Measurements from ENCODE around the gene CEP128. TPM values are rescaled to one million over a fixed set of nuclear protein-coding genes. Genes with fewer than 3 reads are reported as not detected.

CEP128 gene
- total and polyA plus RNA-seq, 2 experiments from 2014 or later, result 7.6 to 17.6 TPM

DNA sequence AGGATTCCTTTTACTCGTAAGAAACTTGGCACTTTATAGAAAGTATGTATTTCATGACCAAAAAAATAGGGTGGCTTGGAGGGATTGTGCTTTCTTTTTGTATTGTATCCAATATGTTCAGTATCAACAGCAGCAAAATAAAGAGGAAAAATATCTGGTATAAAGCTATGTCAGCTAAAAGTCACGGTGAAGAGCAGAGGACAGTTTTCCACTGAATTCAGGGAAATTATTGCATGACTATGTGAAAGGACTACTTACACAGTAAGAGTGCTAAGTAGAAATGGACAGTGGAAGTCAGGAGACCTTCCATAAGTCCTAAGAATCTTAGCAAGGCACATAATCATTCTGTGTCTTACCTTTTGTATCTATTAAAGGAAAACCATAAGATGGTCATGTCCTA lies 33.1 kb upstream of the CEP128 start (continued):
- TF ChIP-seq, protein P1, sequence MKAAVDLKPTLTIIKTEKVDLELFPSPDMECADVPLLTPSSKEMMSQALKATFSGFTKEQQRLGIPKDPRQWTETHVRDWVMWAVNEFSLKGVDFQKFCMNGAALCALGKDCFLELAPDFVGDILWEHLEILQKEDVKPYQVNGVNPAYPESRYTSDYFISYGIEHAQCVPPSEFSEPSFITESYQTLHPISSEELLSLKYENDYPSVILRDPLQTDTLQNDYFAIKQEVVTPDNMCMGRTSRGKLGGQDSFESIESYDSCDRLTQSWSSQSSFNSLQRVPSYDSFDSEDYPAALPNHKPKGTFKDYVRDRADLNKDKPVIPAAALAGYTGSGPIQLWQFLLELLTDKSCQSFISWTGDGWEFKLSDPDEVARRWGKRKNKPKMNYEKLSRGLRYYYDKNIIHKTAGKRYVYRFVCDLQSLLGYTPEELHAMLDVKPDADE (IDR thresholded peaks at IDR 0.05), result no peak

DNA sequence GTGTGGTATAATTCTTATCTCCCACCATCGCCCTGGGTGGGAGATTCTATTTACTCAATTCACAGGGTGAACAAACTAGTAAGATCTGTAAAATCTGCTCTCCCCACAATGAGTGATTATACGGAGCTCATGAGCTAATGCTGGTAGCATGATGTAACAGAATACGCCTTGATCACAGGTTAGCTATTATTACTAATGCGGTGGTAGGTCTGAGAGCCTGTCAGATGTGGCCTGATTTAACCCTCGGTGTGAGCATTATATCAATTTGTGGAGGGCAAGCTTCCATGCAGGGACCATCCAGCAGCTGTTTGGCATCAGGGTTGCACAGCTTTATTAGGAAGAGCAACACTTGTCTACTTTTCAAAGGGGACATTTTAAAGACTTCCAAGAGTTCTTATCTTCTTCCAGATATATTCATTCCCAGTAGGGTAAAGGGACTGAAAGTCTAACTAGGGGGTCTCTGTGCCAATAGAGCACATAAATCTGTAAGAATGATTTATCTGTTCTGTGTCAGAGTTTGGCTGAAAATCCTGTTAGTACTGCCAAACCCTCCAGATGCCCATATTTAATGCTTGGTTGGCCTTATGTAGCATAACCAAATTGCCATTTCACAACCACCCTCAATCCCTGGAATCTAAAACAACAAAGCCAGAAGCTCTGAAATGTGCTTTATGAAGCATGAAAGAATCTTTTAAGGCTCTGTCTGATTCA lies 32.5 kb upstream of the CEP128 start:
- Histone ChIP-seq H4K20me1 (replicated peaks; ENCODE audit: insufficient read depth) (no peaks in the 10 kb centered on the region), H3K79me2 (replicated peaks; ENCODE audit: insufficient read depth) (no peaks in the 10 kb centered on the region), H2AFZ (no peak overlapping the region), H3K36me3 (ENCODE audit: insufficient read depth) (no peaks in the 10 kb centered on the region), H3K4me2 (no peak overlapping the region), H3K4me3 (no peak overlapping the region), H3K9me2 (ENCODE audit: insufficient read depth) (peaks cover 4% of the 10 kb centered on the region; the same call in 1 of the 2 replicates), H3K27me3 (ENCODE audit: insufficient read depth) (no peaks in the 10 kb centered on the region), H3K4me1 (ENCODE audit: insufficient read depth) (no peaks in the 10 kb centered on the region), H3K27ac (ENCODE audit: low read depth) (no peak overlapping the region), H3F3A (replicated peaks; ENCODE audit: low read depth) (no peaks in the 10 kb centered on the region)
- no peaks in the 10 kb centered on the region for H3K9me3 Mint-ChIP-seq
- no peak for DNase-seq (ENCODE audit: low spot score)
- peaks cover 5% of the 10 kb centered on the region for H3K27me3 Mint-ChIP-seq (ENCODE audit: insufficient read depth, low read depth, poor library complexity)
- no peak for ATAC-seq
- H3K27ac Mint-ChIP-seq, result no peak overlapping the region
- no peak overlapping the region for H3K4me3 Mint-ChIP-seq
- H3K4me1 Mint-ChIP-seq, result no peaks in the 10 kb centered on the region
- no peaks in the 10 kb centered on the region for H3K36me3 Mint-ChIP-seq (ENCODE audit: low read depth)
- TF ChIP-seq STAT1 (IDR thresholded peaks at IDR 0.05; ENCODE audit: unreplicated experiment) (no peak), POLR2AphosphoS5 (IDR thresholded peaks at IDR 0.05; ENCODE audit: low read depth) (no peak), JUNB (IDR thresholded peaks at IDR 0.05; ENCODE audit: unreplicated experiment) (no peak), ZNF331 (CRISPR knock-in tag; IDR thresholded peaks at IDR 0.05; ENCODE audit: low read depth) (no peak), EZH2phosphoT487 (IDR thresholded peaks at IDR 0.05; ENCODE audit: unreplicated experiment) (no peak), ZNF114 (CRISPR knock-in tag; IDR thresholded peaks at IDR 0.05) (no peak), NANOG (IDR thresholded peaks at IDR 0.05; ENCODE audit: borderline replicate concordance) (no peak), CREB1 (CRISPR knock-in tag; IDR thresholded peaks at IDR 0.05; ENCODE audit: low read depth) (no peak)
- TF ChIP-seq, protein P2, sequence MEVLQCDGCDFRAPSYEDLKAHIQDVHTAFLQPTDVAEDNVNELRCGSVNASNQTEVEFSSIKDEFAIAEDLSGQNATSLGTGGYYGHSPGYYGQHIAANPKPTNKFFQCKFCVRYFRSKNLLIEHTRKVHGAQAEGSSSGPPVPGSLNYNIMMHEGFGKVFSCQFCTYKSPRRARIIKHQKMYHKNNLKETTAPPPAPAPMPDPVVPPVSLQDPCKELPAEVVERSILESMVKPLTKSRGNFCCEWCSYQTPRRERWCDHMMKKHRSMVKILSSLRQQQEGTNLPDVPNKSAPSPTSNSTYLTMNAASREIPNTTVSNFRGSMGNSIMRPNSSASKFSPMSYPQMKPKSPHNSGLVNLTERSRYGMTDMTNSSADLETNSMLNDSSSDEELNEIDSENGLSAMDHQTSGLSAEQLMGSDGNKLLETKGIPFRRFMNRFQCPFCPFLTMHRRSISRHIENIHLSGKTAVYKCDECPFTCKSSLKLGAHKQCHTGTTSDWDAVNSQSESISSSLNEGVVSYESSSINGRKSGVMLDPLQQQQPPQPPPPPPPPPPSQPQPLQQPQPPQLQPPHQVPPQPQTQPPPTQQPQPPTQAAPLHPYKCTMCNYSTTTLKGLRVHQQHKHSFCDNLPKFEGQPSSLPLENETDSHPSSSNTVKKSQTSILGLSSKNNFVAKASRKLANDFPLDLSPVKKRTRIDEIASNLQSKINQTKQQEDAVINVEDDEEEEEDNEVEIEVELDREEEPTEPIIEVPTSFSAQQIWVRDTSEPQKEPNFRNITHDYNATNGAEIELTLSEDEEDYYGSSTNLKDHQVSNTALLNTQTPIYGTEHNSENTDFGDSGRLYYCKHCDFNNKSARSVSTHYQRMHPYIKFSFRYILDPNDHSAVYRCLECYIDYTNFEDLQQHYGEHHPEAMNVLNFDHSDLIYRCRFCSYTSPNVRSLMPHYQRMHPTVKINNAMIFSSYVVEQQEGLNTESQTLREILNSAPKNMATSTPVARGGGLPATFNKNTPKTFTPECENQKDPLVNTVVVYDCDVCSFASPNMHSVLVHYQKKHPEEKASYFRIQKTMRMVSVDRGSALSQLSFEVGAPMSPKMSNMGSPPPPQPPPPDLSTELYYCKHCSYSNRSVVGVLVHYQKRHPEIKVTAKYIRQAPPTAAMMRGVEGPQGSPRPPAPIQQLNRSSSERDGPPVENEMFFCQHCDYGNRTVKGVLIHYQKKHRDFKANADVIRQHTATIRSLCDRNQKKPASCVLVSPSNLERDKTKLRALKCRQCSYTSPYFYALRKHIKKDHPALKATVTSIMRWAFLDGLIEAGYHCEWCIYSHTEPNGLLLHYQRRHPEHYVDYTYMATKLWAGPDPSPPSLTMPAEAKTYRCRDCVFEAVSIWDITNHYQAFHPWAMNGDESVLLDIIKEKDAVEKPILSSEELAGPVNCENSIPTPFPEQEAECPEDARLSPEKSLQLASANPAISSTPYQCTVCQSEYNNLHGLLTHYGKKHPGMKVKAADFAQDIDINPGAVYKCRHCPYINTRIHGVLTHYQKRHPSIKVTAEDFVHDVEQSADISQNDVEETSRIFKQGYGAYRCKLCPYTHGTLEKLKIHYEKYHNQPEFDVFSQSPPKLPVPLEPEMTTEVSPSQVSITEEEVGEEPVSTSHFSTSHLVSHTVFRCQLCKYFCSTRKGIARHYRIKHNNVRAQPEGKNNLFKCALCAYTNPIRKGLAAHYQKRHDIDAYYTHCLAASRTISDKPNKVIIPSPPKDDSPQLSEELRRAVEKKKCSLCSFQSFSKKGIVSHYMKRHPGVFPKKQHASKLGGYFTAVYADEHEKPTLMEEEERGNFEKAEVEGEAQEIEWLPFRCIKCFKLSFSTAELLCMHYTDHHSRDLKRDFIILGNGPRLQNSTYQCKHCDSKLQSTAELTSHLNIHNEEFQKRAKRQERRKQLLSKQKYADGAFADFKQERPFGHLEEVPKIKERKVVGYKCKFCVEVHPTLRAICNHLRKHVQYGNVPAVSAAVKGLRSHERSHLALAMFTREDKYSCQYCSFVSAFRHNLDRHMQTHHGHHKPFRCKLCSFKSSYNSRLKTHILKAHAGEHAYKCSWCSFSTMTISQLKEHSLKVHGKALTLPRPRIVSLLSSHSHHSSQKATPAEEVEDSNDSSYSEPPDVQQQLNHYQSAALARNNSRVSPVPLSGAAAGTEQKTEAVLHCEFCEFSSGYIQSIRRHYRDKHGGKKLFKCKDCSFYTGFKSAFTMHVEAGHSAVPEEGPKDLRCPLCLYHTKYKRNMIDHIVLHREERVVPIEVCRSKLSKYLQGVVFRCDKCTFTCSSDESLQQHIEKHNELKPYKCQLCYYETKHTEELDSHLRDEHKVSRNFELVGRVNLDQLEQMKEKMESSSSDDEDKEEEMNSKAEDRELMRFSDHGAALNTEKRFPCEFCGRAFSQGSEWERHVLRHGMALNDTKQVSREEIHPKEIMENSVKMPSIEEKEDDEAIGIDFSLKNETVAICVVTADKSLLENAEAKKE (CRISPR knock-in tag; IDR thresholded peaks at IDR 0.05), result no peak
- TF ChIP-seq, protein P3, sequence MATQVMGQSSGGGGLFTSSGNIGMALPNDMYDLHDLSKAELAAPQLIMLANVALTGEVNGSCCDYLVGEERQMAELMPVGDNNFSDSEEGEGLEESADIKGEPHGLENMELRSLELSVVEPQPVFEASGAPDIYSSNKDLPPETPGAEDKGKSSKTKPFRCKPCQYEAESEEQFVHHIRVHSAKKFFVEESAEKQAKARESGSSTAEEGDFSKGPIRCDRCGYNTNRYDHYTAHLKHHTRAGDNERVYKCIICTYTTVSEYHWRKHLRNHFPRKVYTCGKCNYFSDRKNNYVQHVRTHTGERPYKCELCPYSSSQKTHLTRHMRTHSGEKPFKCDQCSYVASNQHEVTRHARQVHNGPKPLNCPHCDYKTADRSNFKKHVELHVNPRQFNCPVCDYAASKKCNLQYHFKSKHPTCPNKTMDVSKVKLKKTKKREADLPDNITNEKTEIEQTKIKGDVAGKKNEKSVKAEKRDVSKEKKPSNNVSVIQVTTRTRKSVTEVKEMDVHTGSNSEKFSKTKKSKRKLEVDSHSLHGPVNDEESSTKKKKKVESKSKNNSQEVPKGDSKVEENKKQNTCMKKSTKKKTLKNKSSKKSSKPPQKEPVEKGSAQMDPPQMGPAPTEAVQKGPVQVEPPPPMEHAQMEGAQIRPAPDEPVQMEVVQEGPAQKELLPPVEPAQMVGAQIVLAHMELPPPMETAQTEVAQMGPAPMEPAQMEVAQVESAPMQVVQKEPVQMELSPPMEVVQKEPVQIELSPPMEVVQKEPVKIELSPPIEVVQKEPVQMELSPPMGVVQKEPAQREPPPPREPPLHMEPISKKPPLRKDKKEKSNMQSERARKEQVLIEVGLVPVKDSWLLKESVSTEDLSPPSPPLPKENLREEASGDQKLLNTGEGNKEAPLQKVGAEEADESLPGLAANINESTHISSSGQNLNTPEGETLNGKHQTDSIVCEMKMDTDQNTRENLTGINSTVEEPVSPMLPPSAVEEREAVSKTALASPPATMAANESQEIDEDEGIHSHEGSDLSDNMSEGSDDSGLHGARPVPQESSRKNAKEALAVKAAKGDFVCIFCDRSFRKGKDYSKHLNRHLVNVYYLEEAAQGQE (IDR thresholded peaks at IDR 0.05; ENCODE audit: unreplicated experiment), result no peak
- TF ChIP-seq, protein P4, sequence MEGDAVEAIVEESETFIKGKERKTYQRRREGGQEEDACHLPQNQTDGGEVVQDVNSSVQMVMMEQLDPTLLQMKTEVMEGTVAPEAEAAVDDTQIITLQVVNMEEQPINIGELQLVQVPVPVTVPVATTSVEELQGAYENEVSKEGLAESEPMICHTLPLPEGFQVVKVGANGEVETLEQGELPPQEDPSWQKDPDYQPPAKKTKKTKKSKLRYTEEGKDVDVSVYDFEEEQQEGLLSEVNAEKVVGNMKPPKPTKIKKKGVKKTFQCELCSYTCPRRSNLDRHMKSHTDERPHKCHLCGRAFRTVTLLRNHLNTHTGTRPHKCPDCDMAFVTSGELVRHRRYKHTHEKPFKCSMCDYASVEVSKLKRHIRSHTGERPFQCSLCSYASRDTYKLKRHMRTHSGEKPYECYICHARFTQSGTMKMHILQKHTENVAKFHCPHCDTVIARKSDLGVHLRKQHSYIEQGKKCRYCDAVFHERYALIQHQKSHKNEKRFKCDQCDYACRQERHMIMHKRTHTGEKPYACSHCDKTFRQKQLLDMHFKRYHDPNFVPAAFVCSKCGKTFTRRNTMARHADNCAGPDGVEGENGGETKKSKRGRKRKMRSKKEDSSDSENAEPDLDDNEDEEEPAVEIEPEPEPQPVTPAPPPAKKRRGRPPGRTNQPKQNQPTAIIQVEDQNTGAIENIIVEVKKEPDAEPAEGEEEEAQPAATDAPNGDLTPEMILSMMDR (conservative IDR thresholded peaks at IDR 0.05; ENCODE audit: low read depth in 2 of 2), result no peak
